Astrocyte (in vitro differentiated cells and primary cell): Measurements from ENCODE around the gene MDFIC.

Source experiments
- CTCF ChIP-seq: IDR thresholded peaks from 2 replicates; pipeline ENCODE4 v1.5.1; 2011; ENCODE audit warnings: low read depth, mild to moderate bottlenecking, inconsistent platforms, low read length, moderate library complexity; ENCODE audit not compliant: insufficient read depth
- EZH2 ChIP-seq: IDR thresholded peaks from 2 replicates; pipeline ENCODE4 v1.6.1; 2012; ENCODE audit warnings: mild to moderate bottlenecking, low read length, inconsistent platforms; ENCODE audit not compliant: insufficient read depth

DNA sequence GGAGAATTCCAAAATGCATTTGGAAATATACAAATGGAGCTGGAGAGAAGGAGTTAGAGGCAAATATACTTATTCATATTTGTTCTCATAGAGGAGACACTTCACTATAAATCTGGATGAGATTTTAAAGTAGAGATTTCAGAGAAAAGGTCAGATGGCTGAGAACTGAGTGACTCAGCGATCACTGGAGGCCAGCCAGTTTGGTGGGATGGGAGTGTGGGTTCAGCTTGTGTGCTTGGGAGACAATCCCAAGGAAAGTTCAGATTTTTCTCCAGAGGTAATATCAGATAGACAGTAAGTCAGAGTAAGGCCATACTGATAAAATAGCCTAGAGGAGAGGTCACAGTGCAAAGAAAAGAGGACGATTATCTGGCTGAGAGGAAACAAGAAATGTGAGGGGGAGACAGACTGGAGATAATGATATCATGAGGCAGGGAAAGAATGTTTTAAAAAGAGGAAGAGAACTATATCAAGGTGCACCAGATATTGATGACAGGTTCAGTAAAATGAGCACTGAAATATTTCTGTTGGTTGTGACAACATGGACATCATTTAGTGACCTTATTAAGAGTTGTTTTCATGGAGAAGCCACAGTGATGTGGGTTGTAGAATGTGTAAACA, 67.0 kb downstream of the MDFIC start:
- TF ChIP-seq EZH2 (no peak), CTCF (no peak)
